IMR-90 (cell line): ENCODE measurements around the gene GRPR. TPM values are rescaled to one million over a fixed set of nuclear protein-coding genes. Genes with fewer than 3 reads are reported as not detected.

Experiments
- ATAC-seq: fragments of 200-7000 bp; cut with Tn5 transposase; 2 replicates; pipeline ENCODE4 v1.9.1; 2020; ENCODE audit warnings: low read depth, mild to moderate bottlenecking, moderate library complexity
- BruUV-seq: library from RNA; stranded (reverse); fragments of 400-500 nt; replicated peaks from 2 replicates; lab custom pipeline; 2021; lab: Mats Ljungman, UMichigan
- CTCF ChIA-PET: fragments of 300-600 bp; formaldehyde crosslinking; extraction: SDS; loops from one replicate; lab custom pipeline; 2021; ENCODE audit warnings: antibody characterized with exemption; lab: Yijun Ruan, JAX
- POLR2A ChIA-PET: fragments of 300-600 bp; sonication (Branson Sonifier 250); formaldehyde crosslinking; loops from one replicate; lab custom pipeline; 2022; ENCODE audit warnings: antibody characterized with exemption; ENCODE audit not compliant: unreplicated experiment; lab: Charles Lee
- DNase-seq: peaks from one replicate; pipeline ENCODE4 v3.0.0; 2013
- H2AFZ ChIP-seq: replicated peaks from 2 replicates; pipeline ENCODE3; 2013; ENCODE audit warnings: low read length, mild to moderate bottlenecking; ENCODE audit not compliant: poor library complexity
- H2AK5ac ChIP-seq: 2 replicates; pipeline ENCODE4 v1.6.1; 2013; ENCODE audit warnings: low read depth, low read length, inconsistent platforms
- H2AK9ac ChIP-seq: replicated peaks from 2 replicates; pipeline ENCODE3; 2013; ENCODE audit warnings: mild to moderate bottlenecking, low read depth, low read length, moderate library complexity; ENCODE audit not compliant: poor library complexity
- H2BK120ac ChIP-seq: 2 replicates; pipeline ENCODE4 v1.6.1; 2013; ENCODE audit warnings: low read depth, low read length, inconsistent platforms
- H2BK15ac ChIP-seq: 3 replicates; pipeline ENCODE4 v1.6.1; 2013; ENCODE audit warnings: low read depth, low read length, inconsistent platforms
- H2BK20ac ChIP-seq: 2 replicates; pipeline ENCODE4 v1.6.1; 2013; ENCODE audit warnings: low read depth, mild to moderate bottlenecking, inconsistent platforms, low read length, moderate library complexity
- H2BK5ac ChIP-seq: 2 replicates; pipeline ENCODE4 v1.6.1; 2013; ENCODE audit warnings: mild to moderate bottlenecking, low read depth, low read length, inconsistent platforms; ENCODE audit not compliant: poor library complexity, severe bottlenecking
- H3K14ac ChIP-seq: replicated peaks from 2 replicates; pipeline ENCODE4 v1.6.1; 2013; ENCODE audit warnings: low read depth, low read length, inconsistent platforms
- H3K18ac ChIP-seq: 2 replicates; pipeline ENCODE4 v1.6.1; 2013; ENCODE audit warnings: low read depth, low read length, control low read depth
- H3K23ac ChIP-seq: 2 replicates; pipeline ENCODE4 v1.6.1; 2013; ENCODE audit warnings: low read depth, low read length, inconsistent platforms
- H3K27ac ChIP-seq: 2 replicates; pipeline ENCODE4 v1.5.1; 2013; ENCODE audit warnings: mild to moderate bottlenecking, control low read depth, low read length; ENCODE audit not compliant: insufficient read depth
- H3K27me3 ChIP-seq: 2 replicates; pipeline ENCODE4 v1.6.1; 2013; ENCODE audit warnings: low read length; ENCODE audit not compliant: control insufficient read depth, insufficient read depth
- H3K36me3 ChIP-seq: 2 replicates; pipeline ENCODE4 v1.6.1; 2013; ENCODE audit warnings: low read length, mixed read lengths; ENCODE audit not compliant: control insufficient read depth, insufficient read depth
- H3K4ac ChIP-seq: 2 replicates; pipeline ENCODE4 v1.6.1; 2013; ENCODE audit warnings: low read depth, low read length, inconsistent platforms
- H3K4me1 ChIP-seq: 2 replicates; pipeline ENCODE4 v1.6.1; 2013; ENCODE audit warnings: low read length, mixed read lengths; ENCODE audit not compliant: control insufficient read depth, insufficient read depth
- H3K4me2 ChIP-seq: 2 replicates; pipeline ENCODE4 v1.6.1; 2013; ENCODE audit warnings: low read depth, mild to moderate bottlenecking, control low read depth, low read length, moderate library complexity
- H3K4me3 ChIP-seq: 2 replicates; pipeline ENCODE4 v1.5.1; 2013; ENCODE audit warnings: low read depth, mild to moderate bottlenecking, control low read depth, low read length, moderate library complexity; ENCODE audit not compliant: insufficient read depth
- H3K56ac ChIP-seq: 2 replicates; pipeline ENCODE4 v1.6.1; 2013; ENCODE audit warnings: low read length, inconsistent platforms; ENCODE audit not compliant: insufficient read depth; ENCODE audit errors: extremely low read depth
- H3K79me1 ChIP-seq, 2 experiments: 2 replicates each; pipeline ENCODE4 v1.6.1; 2013; ENCODE audit warnings: low read length in 2 of 2, inconsistent platforms in 1 of 2, low read depth in 1 of 2
- H3K9ac ChIP-seq: 2 replicates; pipeline ENCODE4 v1.6.1; 2013; ENCODE audit warnings: low read depth, low read length, control low read depth
- H3K9me1 ChIP-seq: 2 replicates; pipeline ENCODE4 v1.6.1; 2013; ENCODE audit warnings: low read length, inconsistent platforms; ENCODE audit not compliant: insufficient read depth
- H3K9me3 ChIP-seq: 2 replicates; pipeline ENCODE4 v1.6.1; 2013; ENCODE audit warnings: low read length; ENCODE audit not compliant: control insufficient read depth, insufficient read depth
- H4K20me1 ChIP-seq: 2 replicates; pipeline ENCODE4 v1.6.1; 2013; ENCODE audit warnings: low read length, inconsistent platforms; ENCODE audit not compliant: insufficient read depth
- H4K5ac ChIP-seq: 2 replicates; pipeline ENCODE4 v1.6.1; 2013; ENCODE audit warnings: mild to moderate bottlenecking, low read depth, low read length, control low read depth
- H4K8ac ChIP-seq, 2 experiments: 2 replicates each; pipeline ENCODE4 v1.6.1; 2013; ENCODE audit warnings: low read depth in 2 of 2, low read length in 2 of 2, control low read depth in 1 of 2, inconsistent platforms in 1 of 2
- H4K91ac ChIP-seq: 2 replicates; pipeline ENCODE4 v1.6.1; 2013; ENCODE audit warnings: low read depth, low read length, inconsistent platforms; ENCODE audit not compliant: insufficient read depth
- CEBPB ChIP-seq: IDR thresholded peaks from 2 replicates; pipeline ENCODE4 v1.6.1; 2012; ENCODE audit warnings: low read depth, low read length, improper control_type of control experiment
- CHD1 ChIP-seq: IDR thresholded peaks from 2 replicates; pipeline ENCODE4 v1.6.1; 2012; ENCODE audit warnings: low read depth, low read length, improper control_type of control experiment
- CTCF ChIP-seq: conservative IDR thresholded peaks from 2 replicates; pipeline ENCODE4 v1.5.1; 2012; ENCODE audit warnings: mild to moderate bottlenecking, low read depth, low read length, improper control_type of control experiment
- NFE2L2 ChIP-seq: fragments of 150-350 bp; IDR thresholded peaks from 2 replicates; pipeline ENCODE4 v1.6.1; 2016; ENCODE audit warnings: low read depth, mild to moderate bottlenecking, low read length
- POLR2A ChIP-seq: IDR thresholded peaks from 2 replicates; pipeline ENCODE4 v1.6.1; 2012; ENCODE audit warnings: mild to moderate bottlenecking, low read depth, low read length
- RAD21 ChIP-seq: IDR thresholded peaks from 2 replicates; pipeline ENCODE4 v1.6.1; 2012; ENCODE audit warnings: low read length, improper control_type of control experiment
- RFX5 ChIP-seq: IDR thresholded peaks from 2 replicates; pipeline ENCODE4 v1.8.0; 2012; ENCODE audit warnings: low read depth, mild to moderate bottlenecking, low read length, moderate library complexity
- SMC3 ChIP-seq: fragments of 150-350 bp; IDR thresholded peaks from 2 replicates; pipeline ENCODE4 v1.6.1; 2016; ENCODE audit warnings: low read depth, mild to moderate bottlenecking, antibody characterized with exemption, low read length, moderate library complexity
- WGBS, 2 experiments: methylation state at CpG; one replicate each; pipeline versions ENCODE4 v1.1.5 to v1.1.7; 2013; ENCODE audit warnings: missing lambda C conversion rate in 2 of 2; ENCODE audit not compliant: insufficient read length in 1 of 2; ENCODE audit errors: extremely low coverage in 2 of 2; 5-methylcytosine and 5-hydroxymethylcytosine counted together
- dilution Hi-C: fragments of 300-500 bp; cut with HindIII; formaldehyde crosslinking; loops from one replicate; pipeline ENCODE4 v1.14.3; 2018; ENCODE audit warnings: low sequenced_read_pairs; ENCODE audit not compliant: unreplicated experiment
- in situ Hi-C: fragments of 300-500 bp; cut with MboI; formaldehyde crosslinking; loops from 3 replicates; pipeline ENCODE4 v1.14.3; 2019; ENCODE audit warnings: low sequenced_read_pairs, inconsistent platforms, mixed read lengths
- intact Hi-C: fragments of 100-400 bp; cut with micrococcal nuclease; formaldehyde crosslinking; loops from 2 replicates; pipeline ENCODE4 v1.10.0; 2022
- polyA plus RNA-seq, 3 experiments: library from polyadenylated mRNA; depleted of rRNA; stranded (reverse); fragments of >200 nt; gene quantifications; 2 replicates each; pipeline ENCODE4 v1.2.3, GENCODE V29; 2012; ENCODE audit warnings: low replicate concordance in 1 of 3
- total RNA-seq: library from RNA; depleted of rRNA; stranded (reverse); fragments of >200 nt; gene quantifications from 2 replicates; pipeline ENCODE4 v1.2.3, GENCODE V29; 2012; rRNA removed

GRPR gene
- total and polyA plus RNA-seq, 2 of the 4 experiments (the other 2 are of a cell fraction) = 9.2 to 13.6 TPM

GRCh38 chrX:16202943-16203342 lies 79.6 kb downstream of the GRPR start:
- POLR2A ChIA-PET = no interaction called here
- DNase-seq (no peak), ATAC-seq (no peak)
- H3K27me3 ChIP-seq = peaks cover 3% of the 10 kb centered on the region; the same call in 1 of the 2 replicates
- intact Hi-C loops (no loop called here), in situ Hi-C loops (no loop called here), dilution Hi-C loops (no loop called here)
- H3K4ac ChIP-seq = no peak overlapping the region
- no peaks in the 10 kb centered on the region for H3K9me3 ChIP-seq
- H2BK15ac ChIP-seq = no peak overlapping the region
- no peak overlapping the region for H2AK9ac ChIP-seq
- no peak overlapping the region for H3K4me3 ChIP-seq
- no peak overlapping the region for H3K23ac ChIP-seq
- TF ChIP-seq SMC3 (no peak), RAD21 (no peak), NFE2L2 (no peak), CEBPB (no peak), RFX5 (no peak), POLR2A (no peak), CHD1 (no peak), CTCF (no peak)
- no peaks in the 10 kb centered on the region for H3K4me1 ChIP-seq
- CTCF ChIA-PET = no interaction called here
- no peaks in the 10 kb centered on the region for H3K9me1 ChIP-seq
- H3K79me1 ChIP-seq = no peaks in the 10 kb centered on the region
- no peak overlapping the region for H4K91ac ChIP-seq
- no peak overlapping the region for H2BK20ac ChIP-seq
- H2BK5ac ChIP-seq = no peak overlapping the region
- no CpG with 5 or more reads among the region's 4 CpGs for WGBS, 2 experiments
- H3K14ac ChIP-seq = no peak overlapping the region
- no peak overlapping the region for H2AFZ ChIP-seq
- no peaks in the 10 kb centered on the region for H3K36me3 ChIP-seq
- no peak overlapping the region for H4K8ac ChIP-seq
- H3K4me2 ChIP-seq = no peak overlapping the region
- no peak overlapping the region for H3K18ac ChIP-seq
- no peak overlapping the region for H2BK120ac ChIP-seq
- no peak overlapping the region for H2AK5ac ChIP-seq
- H3K9ac ChIP-seq = no peak overlapping the region
- H3K56ac ChIP-seq = no peak overlapping the region
- BruUV-seq = no TSS peak
- H3K27ac ChIP-seq = no peak overlapping the region
- no peak overlapping the region for H4K5ac ChIP-seq
- H4K20me1 ChIP-seq = no peaks in the 10 kb centered on the region

Other genes with a start within 250 kb of the GRPR start
- under 0.01 TPM in 2 replicates for gene MAGEB17, start 43.9 kb downstream of the GRPR start, total RNA-seq
- 0.34 and 0.62 TPM in 2 replicates for gene MAGEB17, start 43.9 kb downstream of the GRPR start, polyA plus RNA-seq (2012; rRNA removed)